GM19452 (cell line): ENCODE results near the gene IGFL2.
"Not testable (repeated sequence)": the region's sequence is repeated elsewhere in the genome, so short reads cannot be mapped to it uniquely, and the experiment has no call there.

Experiments used
- ATAC-seq: cut with Tn5 transposase; IDR thresholded peaks from one replicate; pipeline ENCODE4 v1.9.1; 2021; ENCODE audit not compliant: unreplicated experiment

The IGFL2 gene

GRCh38 chr19:46147791-46148288 lies at the start of gene IGFL2:
TSS of gene IGFL2 (plus strand) at chr19:46148238. CDS start at chr19:46148279, 41 bp downstream.
- ATAC-seq: no peak

- no peak for ATAC-seq
These were observed 47.7 kb upstream of the IGFL2 start for GRCh38 chr19:46100344-46100743.

GRCh38 chr19:46101293-46101692 lies 46.7 kb upstream of the IGFL2 start:
- no peak for ATAC-seq

- not testable (repeated sequence) for ATAC-seq
These were observed 45.7 kb upstream of the IGFL2 start for GRCh38 chr19:46102333-46102732.

- no peak for ATAC-seq
These were observed 40.7 kb upstream of the IGFL2 start for GRCh38 chr19:46107371-46107770.

- ATAC-seq: no peak
These were observed 38.2 kb upstream of the IGFL2 start for GRCh38 chr19:46109876-46110275.

GRCh38 chr19:46111376-46111775 lies 36.7 kb upstream of the IGFL2 start:
- ATAC-seq: no peak

- no peak for ATAC-seq
These were observed 35.5 kb upstream of the IGFL2 start for GRCh38 chr19:46112527-46112926.

- no peak for ATAC-seq
These were observed 34.3 kb upstream of the IGFL2 start for GRCh38 chr19:46113726-46114125.

GRCh38 chr19:46115396-46116106 lies 32.5 kb upstream of the IGFL2 start:
- no peak for ATAC-seq

GRCh38 chr19:46116121-46116520 lies 31.9 kb upstream of the IGFL2 start:
- ATAC-seq: no peak

GRCh38 chr19:46118136-46118535 lies 29.9 kb upstream of the IGFL2 start:
- ATAC-seq: no peak

GRCh38 chr19:46124638-46125115 lies 23.4 kb upstream of the IGFL2 start, which contains the start of gene IGFL3:
TSS of gene IGFL3 (minus strand) at chr19:46124688. CDS start at chr19:46124649, 39 bp downstream.
- ATAC-seq: no peak

- ATAC-seq: no peak
These were observed 22.6 kb upstream of the IGFL2 start for GRCh38 chr19:46125447-46125846.

- no peak for ATAC-seq
These were observed 21.9 kb upstream of the IGFL2 start for GRCh38 chr19:46126086-46126580.

GRCh38 chr19:46131485-46132143 lies 16.4 kb upstream of the IGFL2 start:
- no peak for ATAC-seq

- no peak for ATAC-seq
These were observed 15.4 kb upstream of the IGFL2 start for GRCh38 chr19:46132508-46133100.

- ATAC-seq: no peak
These were observed 14.9 kb upstream of the IGFL2 start for GRCh38 chr19:46133101-46133627.

- ATAC-seq: no peak
These were observed 14.2 kb upstream of the IGFL2 start for GRCh38 chr19:46133777-46134241.

- ATAC-seq: no peak
These were observed 13.5 kb upstream of the IGFL2 start for GRCh38 chr19:46134527-46134926.

GRCh38 chr19:46137915-46138473 lies 10.0 kb upstream of the IGFL2 start:
- no peak for ATAC-seq
